ENCODE measurements around the gene PAM.

Gene PAM

GRCh38 chr5:102890133-102890532 lies 135.0 kb downstream of the PAM start:
- no peaks in the 10 kb centered on the region for H4K20me1 ChIP-seq (ENCODE audit: low read depth, low read length)
- H3K4me3 ChIP-seq (ENCODE audit: insufficient read depth, low read length, poor library complexity, severe bottlenecking): no peak overlapping the region
- H3K9me2 ChIP-seq (replicated peaks; ENCODE audit: insufficient read depth, low read length): no peaks in the 10 kb centered on the region
- H3F3A ChIP-seq (ENCODE audit: insufficient read depth): no peaks in the 10 kb centered on the region
- H3K4me2 ChIP-seq (ENCODE audit: low read depth, low read length, poor library complexity, severe bottlenecking): no peak overlapping the region
- no peaks in the 10 kb centered on the region for H3K9me3 ChIP-seq (ENCODE audit: insufficient read depth, low read length)
- TF ChIP-seq EZH2phosphoT487 (conservative IDR thresholded peaks at IDR 0.05; ENCODE audit: low read length): no peak
- TF ChIP-seq CTCF (IDR thresholded peaks at IDR 0.05; ENCODE audit: insufficient read depth, low read length, poor library complexity, severe bottlenecking): no peak
- H3K27me3 ChIP-seq (ENCODE audit: low read length): no peaks in the 10 kb centered on the region
- H3K9ac ChIP-seq (ENCODE audit: low read length): no peak overlapping the region
- no peak overlapping the region for H3K27ac ChIP-seq (ENCODE audit: low read depth, low read length)
- no peaks in the 10 kb centered on the region for H3K79me2 ChIP-seq (ENCODE audit: insufficient read depth, low read length)
- no peak overlapping the region for H2AFZ ChIP-seq (ENCODE audit: low read depth, low read length, severe bottlenecking)
- H3K36me3 ChIP-seq (ENCODE audit: low read length): no peaks in the 10 kb centered on the region

DNA sequence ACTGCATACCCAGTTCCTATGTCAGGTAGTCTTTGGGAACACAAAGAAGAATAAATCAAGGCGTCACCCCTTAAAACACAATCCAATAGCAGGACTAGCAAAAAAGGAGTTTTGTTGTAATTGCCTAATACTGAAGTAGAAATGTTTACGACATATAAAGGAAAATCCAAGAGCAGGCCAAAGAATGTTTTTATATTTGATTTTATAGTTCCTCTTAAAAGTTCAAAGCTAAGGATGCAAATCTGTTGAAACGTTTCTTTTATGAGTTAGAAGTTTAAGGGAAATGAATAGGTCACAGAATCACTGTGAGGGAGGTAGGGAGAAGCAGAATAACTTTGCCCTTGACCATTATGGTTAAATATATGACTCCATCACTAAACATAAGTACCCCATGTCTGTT lies 136.1 kb downstream of the PAM start:
- Histone ChIP-seq H3K79me2 (ENCODE audit: insufficient read depth, low read length) (no peaks in the 10 kb centered on the region), H4K20me1 (ENCODE audit: low read depth, low read length) (no peaks in the 10 kb centered on the region), H2AFZ (ENCODE audit: low read depth, low read length, severe bottlenecking) (no peak overlapping the region), H3K27ac (ENCODE audit: low read depth, low read length) (no peak overlapping the region), H3K36me3 (ENCODE audit: low read length) (no peaks in the 10 kb centered on the region), H3K9me3 (ENCODE audit: insufficient read depth, low read length) (no peaks in the 10 kb centered on the region), H3K4me3 (ENCODE audit: insufficient read depth, low read length, poor library complexity, severe bottlenecking) (no peak overlapping the region), H3K9me2 (replicated peaks; ENCODE audit: insufficient read depth, low read length) (no peaks in the 10 kb centered on the region), H3K9ac (ENCODE audit: low read length) (no peak overlapping the region), H3F3A (ENCODE audit: insufficient read depth) (no peaks in the 10 kb centered on the region), H3K4me2 (ENCODE audit: low read depth, low read length, poor library complexity, severe bottlenecking) (no peak overlapping the region), H3K27me3 (ENCODE audit: low read length) (no peaks in the 10 kb centered on the region)
- TF ChIP-seq CTCF (IDR thresholded peaks at IDR 0.05; ENCODE audit: insufficient read depth, low read length, poor library complexity, severe bottlenecking) (no peak), EZH2phosphoT487 (conservative IDR thresholded peaks at IDR 0.05; ENCODE audit: low read length) (no peak)

DNA sequence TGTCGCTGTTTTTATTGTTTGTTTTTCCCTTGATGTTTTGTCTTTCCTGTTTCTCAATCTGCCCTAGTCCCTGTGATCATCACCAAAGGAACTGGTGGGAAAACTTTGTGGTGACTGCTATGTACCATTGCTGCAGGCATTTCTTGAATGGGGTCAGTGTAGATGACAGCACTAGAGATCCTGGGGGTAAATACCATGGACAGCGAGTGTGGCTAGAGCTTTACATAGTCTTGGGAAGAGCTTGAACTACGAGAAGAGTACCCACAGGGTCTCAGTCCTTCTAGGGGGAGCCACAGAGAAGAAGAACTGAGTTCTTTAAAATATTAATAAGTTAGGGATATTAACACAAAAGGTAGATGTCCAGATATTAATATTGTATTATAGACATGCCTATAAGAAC lies 138.8 kb downstream of the PAM start:
- H3K4me2 ChIP-seq (ENCODE audit: low read depth, low read length, poor library complexity, severe bottlenecking): no peak overlapping the region
- no peak overlapping the region for H2AFZ ChIP-seq (ENCODE audit: low read depth, low read length, severe bottlenecking)
- no peak overlapping the region for H3K9ac ChIP-seq (ENCODE audit: low read length)
- no peaks in the 10 kb centered on the region for H4K20me1 ChIP-seq (ENCODE audit: low read depth, low read length)
- H3K36me3 ChIP-seq (ENCODE audit: low read length): no peaks in the 10 kb centered on the region
- no peaks in the 10 kb centered on the region for H3K9me3 ChIP-seq (ENCODE audit: insufficient read depth, low read length)
- no peaks in the 10 kb centered on the region for H3K9me2 ChIP-seq (replicated peaks; ENCODE audit: insufficient read depth, low read length)
- H3K27me3 ChIP-seq (ENCODE audit: low read length): no peaks in the 10 kb centered on the region
- no peak overlapping the region for H3K27ac ChIP-seq (ENCODE audit: low read depth, low read length)
- no peaks in the 10 kb centered on the region for H3F3A ChIP-seq (ENCODE audit: insufficient read depth)
- TF ChIP-seq CTCF (IDR thresholded peaks at IDR 0.05; ENCODE audit: insufficient read depth, low read length, poor library complexity, severe bottlenecking): no peak
- no peak for TF ChIP-seq EZH2phosphoT487 (conservative IDR thresholded peaks at IDR 0.05; ENCODE audit: low read length)
- no peak overlapping the region for H3K4me3 ChIP-seq (ENCODE audit: insufficient read depth, low read length, poor library complexity, severe bottlenecking)
- no peaks in the 10 kb centered on the region for H3K79me2 ChIP-seq (ENCODE audit: insufficient read depth, low read length)

DNA sequence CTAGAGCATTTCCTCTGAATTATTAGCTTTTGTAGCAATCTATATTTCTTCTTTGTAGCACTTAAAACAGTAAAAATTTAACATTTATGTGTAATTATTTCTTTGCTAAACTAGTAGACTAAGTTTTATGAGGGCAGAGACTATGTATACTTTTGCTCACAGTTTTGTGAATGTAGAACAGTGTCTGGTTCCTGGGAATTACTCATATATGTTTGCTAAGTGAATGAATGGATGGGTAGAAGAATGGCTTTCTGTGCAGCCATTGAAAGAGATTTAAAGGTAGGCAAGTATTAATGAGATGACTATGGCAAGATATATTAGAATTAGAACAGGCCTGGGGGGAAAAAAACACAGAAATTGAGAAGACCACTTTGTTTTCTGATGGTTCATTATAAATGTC lies 140.1 kb downstream of the PAM start:
- Histone ChIP-seq H3K9ac (ENCODE audit: low read length) (no peak overlapping the region), H3K4me2 (ENCODE audit: low read depth, low read length, poor library complexity, severe bottlenecking) (no peak overlapping the region), H4K20me1 (ENCODE audit: low read depth, low read length) (no peaks in the 10 kb centered on the region), H3K9me2 (replicated peaks; ENCODE audit: insufficient read depth, low read length) (no peaks in the 10 kb centered on the region), H3K4me3 (ENCODE audit: insufficient read depth, low read length, poor library complexity, severe bottlenecking) (no peak overlapping the region), H2AFZ (ENCODE audit: low read depth, low read length, severe bottlenecking) (no peak overlapping the region), H3K36me3 (ENCODE audit: low read length) (no peaks in the 10 kb centered on the region), H3K27ac (ENCODE audit: low read depth, low read length) (no peak overlapping the region), H3F3A (ENCODE audit: insufficient read depth) (no peaks in the 10 kb centered on the region), H3K9me3 (ENCODE audit: insufficient read depth, low read length) (no peaks in the 10 kb centered on the region), H3K27me3 (ENCODE audit: low read length) (no peaks in the 10 kb centered on the region), H3K79me2 (ENCODE audit: insufficient read depth, low read length) (no peaks in the 10 kb centered on the region)
- TF ChIP-seq CTCF (IDR thresholded peaks at IDR 0.05; ENCODE audit: insufficient read depth, low read length, poor library complexity, severe bottlenecking): no peak
- TF ChIP-seq EZH2phosphoT487 (conservative IDR thresholded peaks at IDR 0.05; ENCODE audit: low read length): no peak
